ES-I3 (cell line): Measurements from ENCODE around the gene SMC3.

ENCODE experiments used
- H3K36me3 ChIP-seq: 2 replicates; pipeline ENCODE4 v1.6.1; 2013; ENCODE audit warnings: mild to moderate bottlenecking, low read length, control low read depth, moderate library complexity; ENCODE audit not compliant: insufficient read depth
- H3K4me1 ChIP-seq: 2 replicates; pipeline ENCODE4 v1.6.1; 2013; ENCODE audit warnings: mild to moderate bottlenecking, control low read depth, low read length; ENCODE audit not compliant: insufficient read depth
- H3K9ac ChIP-seq: 2 replicates; pipeline ENCODE4 v1.6.1; 2013; ENCODE audit warnings: low read depth, mild to moderate bottlenecking, low read length, moderate library complexity
- H3K9me3 ChIP-seq: 2 replicates; pipeline ENCODE4 v1.6.1; 2013; ENCODE audit warnings: mild to moderate bottlenecking, low read length, moderate library complexity; ENCODE audit not compliant: control insufficient read depth, insufficient read depth

SMC3 gene

DNA sequence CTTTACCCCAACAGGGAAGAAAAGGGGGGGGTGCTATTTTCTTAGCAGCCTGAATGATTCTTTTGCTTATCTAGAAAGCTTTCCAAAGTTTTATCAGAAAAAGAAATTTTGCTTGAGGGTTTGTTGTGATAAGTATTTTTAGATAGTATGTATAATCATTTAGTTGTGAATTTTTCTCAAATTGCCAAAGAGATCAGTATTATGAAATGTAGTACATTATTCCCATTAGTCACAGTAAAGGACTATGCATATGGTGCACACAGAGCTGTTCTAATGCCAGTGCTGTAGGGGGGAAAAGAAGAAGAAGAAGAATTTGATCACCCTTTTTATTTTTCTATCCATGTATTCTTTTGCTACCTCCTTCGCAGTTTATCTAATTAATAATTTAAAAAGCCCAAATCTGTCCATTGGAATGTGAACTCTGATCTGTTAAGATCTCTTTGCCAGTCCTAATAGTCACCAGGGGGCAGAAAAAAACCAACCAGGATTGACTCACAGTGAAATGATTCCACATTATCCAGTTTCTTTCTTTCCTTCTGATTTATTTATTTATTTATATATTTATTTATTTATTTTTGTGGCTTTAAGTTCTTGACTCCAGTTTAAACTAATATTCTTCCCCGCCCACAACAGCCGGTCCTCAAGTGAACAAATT is 81.3 kb downstream of the SMC3 start:
- H3K9me3 ChIP-seq, result no peaks in the 10 kb centered on the region
- peaks cover 29% of the 10 kb centered on the region for H3K4me1 ChIP-seq
- H3K9ac ChIP-seq, result no peak overlapping the region
- H3K36me3 ChIP-seq, result no peaks in the 10 kb centered on the region

DNA sequence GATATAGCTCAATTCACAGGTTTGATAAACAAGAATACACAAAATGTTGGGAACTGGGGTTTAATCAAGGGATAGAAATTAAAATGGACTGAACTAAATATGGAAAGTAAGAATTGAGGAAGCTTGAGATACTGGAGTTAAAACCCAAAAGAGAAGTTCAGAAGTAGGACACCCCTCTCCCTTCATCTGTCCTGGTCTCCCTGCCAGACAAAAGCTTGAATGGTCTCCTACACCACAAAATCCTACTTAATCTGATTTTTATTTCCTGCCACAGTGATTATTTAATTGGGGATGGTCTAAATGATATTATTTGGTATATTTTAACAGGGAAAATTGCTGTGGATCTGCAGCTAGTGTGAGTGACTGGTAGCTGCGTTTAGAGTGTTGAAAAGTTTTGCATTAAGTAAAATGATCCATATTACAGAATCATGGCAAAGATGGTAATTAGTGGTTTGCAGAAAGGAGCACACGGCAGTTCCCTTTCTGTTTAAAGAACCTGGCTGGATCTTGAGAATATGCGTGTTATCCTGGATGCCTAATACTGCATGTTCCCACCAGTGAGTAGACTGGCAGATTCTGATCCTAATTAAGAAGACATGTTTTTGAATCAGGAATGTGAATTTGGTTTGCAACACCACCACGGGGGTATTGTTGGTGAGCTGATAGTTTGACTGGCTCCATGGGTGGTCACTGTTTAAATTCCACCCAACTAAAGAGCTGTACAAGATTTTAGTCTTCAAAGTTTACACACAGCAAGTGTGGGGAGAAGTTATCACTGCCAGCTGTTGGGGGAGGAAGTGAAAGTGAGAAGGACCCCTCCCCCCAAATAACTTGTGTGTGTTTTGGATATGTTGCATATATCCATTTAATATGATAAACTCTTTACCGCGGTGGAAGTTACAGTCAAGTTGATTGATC is 82.1 kb downstream of the SMC3 start:
- Histone ChIP-seq H3K36me3 (no peaks in the 10 kb centered on the region), H3K9me3 (no peaks in the 10 kb centered on the region), H3K4me1 (peaks cover 29% of the 10 kb centered on the region), H3K9ac (no peak overlapping the region)

DNA sequence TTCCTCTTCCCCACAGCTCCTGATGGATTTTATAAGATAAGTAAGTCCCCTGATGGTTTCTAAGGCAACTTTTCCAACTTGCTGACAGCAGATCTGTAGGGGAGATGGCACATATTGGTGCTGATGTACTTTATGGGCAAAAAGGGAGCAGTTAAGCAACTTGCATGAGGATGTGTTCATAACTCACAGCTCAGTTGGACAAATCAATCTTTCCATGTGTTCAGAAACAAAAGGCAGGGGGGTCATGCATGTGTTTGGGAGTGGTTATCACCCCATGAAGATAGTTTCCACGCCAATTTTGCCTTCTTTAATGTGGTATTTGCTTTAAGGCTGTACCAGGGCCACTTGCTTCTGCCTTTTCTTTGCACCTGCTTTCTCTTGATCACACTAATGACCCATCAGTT is 82.8 kb downstream of the SMC3 start:
- Histone ChIP-seq H3K4me1 (peaks cover 26% of the 10 kb centered on the region), H3K9me3 (no peaks in the 10 kb centered on the region), H3K9ac (no peak overlapping the region), H3K36me3 (no peaks in the 10 kb centered on the region)

DNA sequence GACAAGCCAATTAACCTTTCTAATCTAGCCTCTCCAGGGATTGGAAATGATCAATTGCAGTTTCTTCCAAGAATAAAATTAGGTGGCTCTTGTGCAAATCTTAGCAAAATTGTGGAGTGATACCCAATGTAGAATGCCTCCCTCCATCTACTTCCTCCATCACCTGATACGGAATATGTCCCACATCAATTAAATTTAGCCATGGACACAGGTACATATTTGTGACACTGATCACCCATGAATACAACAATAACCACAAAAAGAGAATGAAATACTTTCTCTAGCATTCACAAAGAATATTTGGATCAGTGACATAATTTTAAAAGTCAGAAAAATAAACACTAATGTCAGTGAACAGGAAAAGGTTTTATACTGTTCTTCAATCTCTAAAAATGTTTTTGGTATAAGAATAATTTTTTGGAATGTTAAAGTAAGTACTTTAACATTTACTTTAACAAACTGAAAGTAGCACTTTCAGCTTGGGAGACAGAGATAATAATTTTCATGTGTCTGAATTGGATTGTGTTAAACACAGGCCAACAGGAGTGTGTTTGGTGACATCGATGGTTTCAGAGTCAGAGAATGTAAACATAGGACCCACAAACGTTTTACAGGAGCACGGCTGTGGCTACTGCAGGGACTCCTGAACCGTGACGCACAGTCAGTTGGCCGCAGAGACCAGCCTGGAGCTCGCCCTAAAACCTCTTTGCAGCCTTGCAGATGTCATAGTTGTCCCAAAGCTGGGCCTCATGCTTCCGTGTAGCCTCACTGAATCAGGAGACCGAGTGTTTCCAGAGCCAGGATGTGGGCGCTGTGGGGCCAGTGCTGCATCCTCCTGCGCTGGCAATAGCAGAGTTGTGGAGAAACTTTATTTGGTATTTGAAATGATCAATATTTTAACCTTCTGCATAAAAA is 83.8 kb downstream of the SMC3 start:
- no peak overlapping the region for H3K9ac ChIP-seq
- H3K4me1 ChIP-seq, result peaks cover 24% of the 10 kb centered on the region
- no peaks in the 10 kb centered on the region for H3K36me3 ChIP-seq
- H3K9me3 ChIP-seq, result no peaks in the 10 kb centered on the region

DNA sequence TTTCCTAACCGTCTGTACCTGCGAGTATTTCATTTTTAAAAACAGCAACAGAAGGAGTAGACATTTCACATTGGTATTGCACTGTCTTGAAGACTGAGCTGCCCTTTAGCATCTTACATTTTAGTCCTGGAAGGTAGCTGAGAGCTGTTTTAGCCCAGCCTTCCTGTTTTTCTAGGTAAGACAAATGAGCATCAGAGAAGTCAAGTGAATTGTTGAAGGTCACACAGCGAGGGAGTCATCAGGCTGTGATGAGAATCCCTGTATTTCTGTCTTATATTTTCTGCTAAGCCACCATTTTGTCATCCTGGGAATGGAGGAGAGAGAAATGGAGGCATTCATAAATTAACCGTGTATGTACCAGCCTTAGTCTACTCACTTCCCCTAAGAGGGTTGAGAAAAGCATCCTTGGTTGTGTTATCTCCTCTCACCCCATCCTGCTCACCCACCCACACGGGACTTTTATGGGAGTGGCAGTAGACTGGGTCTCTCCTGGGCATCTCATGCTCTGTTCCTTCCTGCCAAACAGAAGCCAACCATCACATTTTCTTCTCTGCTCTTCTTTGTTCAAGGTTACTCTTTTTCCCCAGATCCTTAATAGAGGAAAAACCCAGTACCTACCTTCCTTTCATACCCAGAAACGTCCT is 85.1 kb downstream of the SMC3 start:
- H3K4me1 ChIP-seq, result peaks cover 24% of the 10 kb centered on the region
- no peaks in the 10 kb centered on the region for H3K9me3 ChIP-seq
- H3K36me3 ChIP-seq, result no peaks in the 10 kb centered on the region
- no peak overlapping the region for H3K9ac ChIP-seq
